ENCODE results near the gene FIGN. TPM values are rescaled to one million over a fixed set of nuclear protein-coding genes. Genes with fewer than 3 reads are reported as not detected.

The FIGN gene
- total and polyA plus RNA-seq, 2 donors from 2014 or later, result 1.1 to 8.0 TPM

DNA sequence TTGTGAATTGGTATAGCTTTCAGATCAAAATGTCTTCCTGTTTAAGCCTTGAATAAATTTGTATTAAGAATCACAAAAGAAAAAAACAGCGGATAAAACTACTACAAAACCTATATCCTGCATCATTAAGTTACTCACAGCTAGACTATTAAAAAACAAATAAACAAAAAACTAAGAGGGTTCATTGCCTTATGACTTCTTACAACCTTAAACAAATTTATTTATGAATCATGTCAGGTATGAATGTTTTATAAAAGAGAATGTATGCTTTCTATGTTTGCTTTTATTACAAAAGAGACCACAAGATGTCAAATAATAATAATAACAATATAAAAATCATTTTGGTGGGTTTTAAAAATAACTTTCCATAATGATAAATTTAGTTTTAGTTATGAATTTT, 109.6 kb downstream of the FIGN start:
- Histone ChIP-seq H3K27me3 (ENCODE audit: control insufficient read depth, insufficient read depth, low read length) (no peaks in the 10 kb centered on the region), H3K4me1 (ENCODE audit: control insufficient read depth in 2 of 3, insufficient read depth in 2 of 3, low read depth in 1 of 3, low read length in 3 of 3) (no peaks in the 10 kb centered on the region), H3K36me3 (ENCODE audit: control insufficient read depth in 2 of 3, insufficient read depth in 3 of 3, low read length in 3 of 3) (no peaks in the 10 kb centered on the region), H3K27ac (ENCODE audit: low read depth in 2 of 2, low read length in 2 of 2) (no peak overlapping the region), H3K9me3 (ENCODE audit: control insufficient read depth in 2 of 3, insufficient read depth in 1 of 3, low read length in 3 of 3) (no peaks in the 10 kb centered on the region), H3K9ac (ENCODE audit: low read length in 3 of 3) (no peak overlapping the region), H3K4me3 (ENCODE audit: low read length in 3 of 3) (no peak overlapping the region)
- no peak for TF ChIP-seq CTCF (IDR thresholded peaks at IDR 0.05; ENCODE audit: borderline replicate concordance, extremely low read depth, insufficient read depth)
- DNase-seq (no peak), FAIRE-seq (no peak)
- intact Hi-C loops (cut with DNase I), result no loop called here

DNA sequence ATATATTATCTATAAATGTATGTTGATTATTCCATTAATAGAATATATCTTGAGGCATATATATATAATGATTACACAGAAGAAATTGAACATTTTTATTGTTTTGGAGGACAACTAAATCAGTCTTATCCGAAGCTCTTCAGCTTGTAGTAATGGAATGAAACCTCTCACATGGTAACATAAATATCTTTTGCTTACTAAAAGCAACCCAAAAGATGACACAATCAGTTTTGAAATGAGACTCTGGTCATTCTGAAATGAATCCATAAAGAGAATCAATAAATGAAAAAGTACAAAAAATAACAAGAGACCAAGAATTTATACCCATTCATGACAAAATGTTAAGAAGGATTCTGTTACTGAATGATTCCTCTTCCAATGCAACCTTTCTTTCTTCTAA, 110.2 kb downstream of the FIGN start:
- Histone ChIP-seq H3K27ac (ENCODE audit: low read depth in 2 of 2, low read length in 2 of 2) (no peak overlapping the region), H3K27me3 (ENCODE audit: control insufficient read depth, insufficient read depth, low read length) (no peaks in the 10 kb centered on the region), H3K4me1 (ENCODE audit: control insufficient read depth in 2 of 3, insufficient read depth in 2 of 3, low read depth in 1 of 3, low read length in 3 of 3) (no peaks in the 10 kb centered on the region), H3K9ac (ENCODE audit: low read length in 3 of 3) (no peak overlapping the region), H3K4me3 (ENCODE audit: low read length in 3 of 3) (no peak overlapping the region), H3K9me3 (ENCODE audit: control insufficient read depth in 2 of 3, insufficient read depth in 1 of 3, low read length in 3 of 3) (no peaks in the 10 kb centered on the region), H3K36me3 (ENCODE audit: control insufficient read depth in 2 of 3, insufficient read depth in 3 of 3, low read length in 3 of 3) (no peaks in the 10 kb centered on the region)
- DNase-seq (no peak), FAIRE-seq (no peak)
- intact Hi-C loops (cut with DNase I), result no loop called here
- TF ChIP-seq CTCF (IDR thresholded peaks at IDR 0.05; ENCODE audit: borderline replicate concordance, extremely low read depth, insufficient read depth), result no peak

DNA sequence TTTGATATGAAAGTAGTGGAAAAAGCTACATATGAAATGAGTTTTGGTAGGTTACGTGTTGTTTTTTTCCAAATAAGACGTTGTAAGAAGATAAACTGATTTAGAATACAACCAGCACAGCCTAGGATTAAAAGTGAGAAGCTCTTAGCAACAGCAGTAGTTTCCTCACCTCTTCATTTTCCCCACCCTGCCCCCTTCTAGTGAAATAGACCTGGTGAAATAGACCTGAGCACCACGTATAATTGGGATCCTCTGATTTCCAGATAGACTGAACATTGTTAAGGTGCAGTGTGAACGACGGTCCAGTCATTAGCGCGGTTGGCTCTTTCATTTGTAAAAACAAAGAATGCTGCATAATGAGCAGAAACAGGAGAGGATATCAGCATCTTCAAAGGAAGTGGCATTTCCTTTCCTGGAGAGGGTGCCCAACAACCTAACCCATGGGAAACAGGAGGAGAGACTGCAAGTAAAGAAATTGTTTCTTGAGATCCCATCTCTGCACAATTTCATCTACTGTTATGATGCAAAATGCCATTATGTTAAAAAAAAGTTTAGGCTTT, 114.3 kb downstream of the FIGN start:
- Histone ChIP-seq H3K4me3 (ENCODE audit: low read length in 3 of 3) (no peak overlapping the region), H3K9me3 (ENCODE audit: control insufficient read depth in 2 of 3, insufficient read depth in 1 of 3, low read length in 3 of 3) (no peaks in the 10 kb centered on the region), H3K4me1 (ENCODE audit: control insufficient read depth in 2 of 3, insufficient read depth in 2 of 3, low read depth in 1 of 3, low read length in 3 of 3) (no peaks in the 10 kb centered on the region), H3K9ac (ENCODE audit: low read length in 3 of 3) (no peak overlapping the region), H3K27ac (ENCODE audit: low read depth in 2 of 2, low read length in 2 of 2) (no peak overlapping the region), H3K36me3 (ENCODE audit: control insufficient read depth in 2 of 3, insufficient read depth in 3 of 3, low read length in 3 of 3) (no peaks in the 10 kb centered on the region), H3K27me3 (ENCODE audit: control insufficient read depth, insufficient read depth, low read length) (no peaks in the 10 kb centered on the region)
- no peak for TF ChIP-seq CTCF (IDR thresholded peaks at IDR 0.05; ENCODE audit: borderline replicate concordance, extremely low read depth, insufficient read depth)
- intact Hi-C loops (cut with DNase I), result no loop called here
- FAIRE-seq, result no peak
- no peak for DNase-seq

- H3K4me3 ChIP-seq (ENCODE audit: low read length in 3 of 3), result no peak overlapping the region
- no peak overlapping the region for H3K9ac ChIP-seq (ENCODE audit: low read length in 3 of 3)
- intact Hi-C loops (cut with DNase I), result no loop called here
- FAIRE-seq (no peak), DNase-seq (no peak)
- H3K4me1 ChIP-seq (ENCODE audit: control insufficient read depth in 2 of 3, insufficient read depth in 2 of 3, low read depth in 1 of 3, low read length in 3 of 3), result no peaks in the 10 kb centered on the region
- no peaks in the 10 kb centered on the region for H3K9me3 ChIP-seq (ENCODE audit: control insufficient read depth in 2 of 3, insufficient read depth in 1 of 3, low read length in 3 of 3)
- no peak overlapping the region for H3K27ac ChIP-seq (ENCODE audit: low read depth in 2 of 2, low read length in 2 of 2)
- no peak for TF ChIP-seq CTCF (IDR thresholded peaks at IDR 0.05; ENCODE audit: borderline replicate concordance, extremely low read depth, insufficient read depth)
- H3K27me3 ChIP-seq (ENCODE audit: control insufficient read depth, insufficient read depth, low read length), result no peaks in the 10 kb centered on the region
- H3K36me3 ChIP-seq (ENCODE audit: control insufficient read depth in 2 of 3, insufficient read depth in 3 of 3, low read length in 3 of 3), result no peaks in the 10 kb centered on the region
These were observed 118.3 kb downstream of the FIGN start for GRCh38 chr2:163617517-163617916.

All from kidney (tissue), 14 donors.